HL-60 (cell line): ENCODE data around the gene CIRBP.
A peak's percentile ranks its signal among the peaks of the same experiment; 100 is the strongest.

Source experiments
- POLR2AphosphoS5 ChIP-seq: IDR thresholded peaks from 2 replicates; pipeline ENCODE4 v1.6.1; 2012; ENCODE audit warnings: low read depth
- SPI1 ChIP-seq: IDR thresholded peaks from 2 replicates; pipeline ENCODE4 v1.6.1; 2012; ENCODE audit warnings: low read depth, mild to moderate bottlenecking, borderline replicate concordance
- TF ChIP-seq, protein P1 (sequence below): IDR thresholded peaks from one replicate; pipeline ENCODE4 v1.5.1; 2011; ENCODE audit warnings: low read length, control low read depth, inconsistent platforms; ENCODE audit not compliant: insufficient read depth
- TF ChIP-seq, protein P2 (sequence below): IDR thresholded peaks from 2 replicates; pipeline ENCODE4 v1.6.1; 2012; ENCODE audit warnings: low read depth; ENCODE audit not compliant: insufficient replicate concordance

DNA sequence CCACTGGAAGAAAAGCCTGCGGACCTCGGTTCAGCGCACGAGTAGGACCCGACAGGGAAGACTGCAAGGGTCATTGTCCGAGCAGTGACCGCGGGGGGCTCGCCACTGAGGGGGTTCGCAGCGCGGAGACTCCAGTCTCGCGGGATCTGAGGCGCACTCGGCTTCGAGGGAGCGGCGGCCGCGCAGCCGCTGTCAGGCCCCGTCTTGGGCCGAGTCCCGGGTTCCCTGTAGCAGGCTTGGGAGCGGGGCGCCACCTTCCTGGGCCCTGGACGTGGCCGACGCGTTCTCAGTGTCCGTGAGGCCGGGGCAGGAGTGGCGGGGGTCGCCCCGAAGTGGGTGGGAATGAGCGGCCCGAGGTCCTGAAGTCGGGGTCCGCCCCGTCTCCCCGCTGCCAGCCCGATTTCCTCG is 5.7 kb downstream of the CIRBP start:
- TF ChIP-seq POLR2AphosphoS5 (peak; percentile 43), SPI1 (no peak)
- TF ChIP-seq, protein P1, sequence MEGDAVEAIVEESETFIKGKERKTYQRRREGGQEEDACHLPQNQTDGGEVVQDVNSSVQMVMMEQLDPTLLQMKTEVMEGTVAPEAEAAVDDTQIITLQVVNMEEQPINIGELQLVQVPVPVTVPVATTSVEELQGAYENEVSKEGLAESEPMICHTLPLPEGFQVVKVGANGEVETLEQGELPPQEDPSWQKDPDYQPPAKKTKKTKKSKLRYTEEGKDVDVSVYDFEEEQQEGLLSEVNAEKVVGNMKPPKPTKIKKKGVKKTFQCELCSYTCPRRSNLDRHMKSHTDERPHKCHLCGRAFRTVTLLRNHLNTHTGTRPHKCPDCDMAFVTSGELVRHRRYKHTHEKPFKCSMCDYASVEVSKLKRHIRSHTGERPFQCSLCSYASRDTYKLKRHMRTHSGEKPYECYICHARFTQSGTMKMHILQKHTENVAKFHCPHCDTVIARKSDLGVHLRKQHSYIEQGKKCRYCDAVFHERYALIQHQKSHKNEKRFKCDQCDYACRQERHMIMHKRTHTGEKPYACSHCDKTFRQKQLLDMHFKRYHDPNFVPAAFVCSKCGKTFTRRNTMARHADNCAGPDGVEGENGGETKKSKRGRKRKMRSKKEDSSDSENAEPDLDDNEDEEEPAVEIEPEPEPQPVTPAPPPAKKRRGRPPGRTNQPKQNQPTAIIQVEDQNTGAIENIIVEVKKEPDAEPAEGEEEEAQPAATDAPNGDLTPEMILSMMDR = no peak
- TF ChIP-seq, protein P2, sequence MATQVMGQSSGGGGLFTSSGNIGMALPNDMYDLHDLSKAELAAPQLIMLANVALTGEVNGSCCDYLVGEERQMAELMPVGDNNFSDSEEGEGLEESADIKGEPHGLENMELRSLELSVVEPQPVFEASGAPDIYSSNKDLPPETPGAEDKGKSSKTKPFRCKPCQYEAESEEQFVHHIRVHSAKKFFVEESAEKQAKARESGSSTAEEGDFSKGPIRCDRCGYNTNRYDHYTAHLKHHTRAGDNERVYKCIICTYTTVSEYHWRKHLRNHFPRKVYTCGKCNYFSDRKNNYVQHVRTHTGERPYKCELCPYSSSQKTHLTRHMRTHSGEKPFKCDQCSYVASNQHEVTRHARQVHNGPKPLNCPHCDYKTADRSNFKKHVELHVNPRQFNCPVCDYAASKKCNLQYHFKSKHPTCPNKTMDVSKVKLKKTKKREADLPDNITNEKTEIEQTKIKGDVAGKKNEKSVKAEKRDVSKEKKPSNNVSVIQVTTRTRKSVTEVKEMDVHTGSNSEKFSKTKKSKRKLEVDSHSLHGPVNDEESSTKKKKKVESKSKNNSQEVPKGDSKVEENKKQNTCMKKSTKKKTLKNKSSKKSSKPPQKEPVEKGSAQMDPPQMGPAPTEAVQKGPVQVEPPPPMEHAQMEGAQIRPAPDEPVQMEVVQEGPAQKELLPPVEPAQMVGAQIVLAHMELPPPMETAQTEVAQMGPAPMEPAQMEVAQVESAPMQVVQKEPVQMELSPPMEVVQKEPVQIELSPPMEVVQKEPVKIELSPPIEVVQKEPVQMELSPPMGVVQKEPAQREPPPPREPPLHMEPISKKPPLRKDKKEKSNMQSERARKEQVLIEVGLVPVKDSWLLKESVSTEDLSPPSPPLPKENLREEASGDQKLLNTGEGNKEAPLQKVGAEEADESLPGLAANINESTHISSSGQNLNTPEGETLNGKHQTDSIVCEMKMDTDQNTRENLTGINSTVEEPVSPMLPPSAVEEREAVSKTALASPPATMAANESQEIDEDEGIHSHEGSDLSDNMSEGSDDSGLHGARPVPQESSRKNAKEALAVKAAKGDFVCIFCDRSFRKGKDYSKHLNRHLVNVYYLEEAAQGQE = no peak
